ENCODE results near the gene MBD2. TPM values are rescaled to one million over a fixed set of nuclear protein-coding genes. Genes with fewer than 3 reads are reported as not detected.

Gene MBD2
- total and polyA plus RNA-seq, 2 experiments from 2014 or later: 14.4 to 56.8 TPM

DNA sequence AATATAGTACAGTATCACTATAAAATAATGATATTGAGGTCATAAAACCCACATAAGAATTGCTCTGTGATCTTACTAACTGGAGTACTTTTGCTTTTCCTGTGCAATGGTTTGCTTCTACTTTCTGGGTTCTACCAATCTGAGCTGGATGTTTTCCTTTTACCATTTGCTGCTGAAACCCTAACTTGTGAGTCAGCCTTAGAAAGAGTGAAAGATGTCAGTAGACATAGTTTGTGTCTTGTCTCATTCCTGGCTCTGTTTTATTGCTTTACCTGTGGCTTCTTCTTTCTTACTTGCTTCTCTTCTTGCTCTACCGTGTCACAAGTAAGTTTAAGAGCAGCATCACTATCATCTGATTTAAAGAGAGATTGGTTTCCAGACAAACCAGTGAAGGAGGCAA lies 61.0 kb downstream of the MBD2 start:
- no peak overlapping the region for H3K27ac ChIP-seq

DNA sequence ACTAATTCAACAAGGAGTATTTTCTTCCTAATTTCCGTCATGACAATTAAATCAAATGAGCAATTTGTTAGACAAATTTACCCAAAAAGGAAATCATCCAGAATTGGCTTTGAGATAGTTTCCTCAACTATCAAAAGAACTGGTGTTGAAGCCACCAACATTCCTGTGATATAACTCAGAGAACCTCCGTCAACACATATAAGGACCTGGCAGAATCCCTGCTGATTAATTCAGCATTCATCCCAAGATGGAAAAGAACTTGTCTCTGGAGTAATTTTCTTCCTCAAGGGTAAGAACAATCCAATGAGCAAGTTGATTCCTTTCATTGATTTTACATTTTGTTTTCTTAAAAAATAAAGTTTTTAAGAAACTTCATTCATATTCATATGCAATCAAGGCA lies 62.0 kb downstream of the MBD2 start:
- DNase-seq (ENCODE audit: low spot score): no peak
- Histone ChIP-seq H3K9me2 (replicated peaks; ENCODE audit: insufficient read depth) (no peaks in the 10 kb centered on the region), H3K27ac (no peak overlapping the region), H3K4me2 (no peak overlapping the region), H3K9me3 (ENCODE audit: low read depth) (no peaks in the 10 kb centered on the region), H3K4me1 (ENCODE audit: insufficient read depth) (no peaks in the 10 kb centered on the region), H3K36me3 (replicated peaks; ENCODE audit: insufficient read depth, low read depth) (no peaks in the 10 kb centered on the region), H3K4me3 (no peak overlapping the region), H3K79me2 (peaks cover 4% of the 10 kb centered on the region), H2AFZ (no peak overlapping the region), H4K20me1 (ENCODE audit: insufficient read depth, poor library complexity, severe bottlenecking) (no peaks in the 10 kb centered on the region), H3K27me3 (no peaks in the 10 kb centered on the region)
- 93% methylated on average over 2 of the region's 2 CpGs for WGBS (ENCODE audit: low lambda C conversion rate, missing lambda C conversion rate)
- no peak for TF ChIP-seq EZH2phosphoT487 (IDR thresholded peaks at IDR 0.05; ENCODE audit: low read depth, severe bottlenecking, unreplicated experiment)
- TF ChIP-seq, protein P1, sequence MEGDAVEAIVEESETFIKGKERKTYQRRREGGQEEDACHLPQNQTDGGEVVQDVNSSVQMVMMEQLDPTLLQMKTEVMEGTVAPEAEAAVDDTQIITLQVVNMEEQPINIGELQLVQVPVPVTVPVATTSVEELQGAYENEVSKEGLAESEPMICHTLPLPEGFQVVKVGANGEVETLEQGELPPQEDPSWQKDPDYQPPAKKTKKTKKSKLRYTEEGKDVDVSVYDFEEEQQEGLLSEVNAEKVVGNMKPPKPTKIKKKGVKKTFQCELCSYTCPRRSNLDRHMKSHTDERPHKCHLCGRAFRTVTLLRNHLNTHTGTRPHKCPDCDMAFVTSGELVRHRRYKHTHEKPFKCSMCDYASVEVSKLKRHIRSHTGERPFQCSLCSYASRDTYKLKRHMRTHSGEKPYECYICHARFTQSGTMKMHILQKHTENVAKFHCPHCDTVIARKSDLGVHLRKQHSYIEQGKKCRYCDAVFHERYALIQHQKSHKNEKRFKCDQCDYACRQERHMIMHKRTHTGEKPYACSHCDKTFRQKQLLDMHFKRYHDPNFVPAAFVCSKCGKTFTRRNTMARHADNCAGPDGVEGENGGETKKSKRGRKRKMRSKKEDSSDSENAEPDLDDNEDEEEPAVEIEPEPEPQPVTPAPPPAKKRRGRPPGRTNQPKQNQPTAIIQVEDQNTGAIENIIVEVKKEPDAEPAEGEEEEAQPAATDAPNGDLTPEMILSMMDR (IDR thresholded peaks at IDR 0.05; ENCODE audit: poor library complexity): no peak
- no peak for TF ChIP-seq EZH2 (IDR thresholded peaks at IDR 0.05; ENCODE audit: borderline replicate concordance)

More for the DNA sequence above, 61.0 kb downstream of the MBD2 start:
- H3K9me2 ChIP-seq (replicated peaks; ENCODE audit: insufficient read depth): no peaks in the 10 kb centered on the region
- H3K79me2 ChIP-seq: peaks cover 11% of the 10 kb centered on the region
- no peaks in the 10 kb centered on the region for H3K27me3 ChIP-seq
- no peaks in the 10 kb centered on the region for H3K36me3 ChIP-seq (replicated peaks; ENCODE audit: insufficient read depth, low read depth)
- no peaks in the 10 kb centered on the region for H4K20me1 ChIP-seq (ENCODE audit: insufficient read depth, poor library complexity, severe bottlenecking)
- WGBS (ENCODE audit: low lambda C conversion rate, missing lambda C conversion rate): 86% methylated on average over 1 of the region's 1 CpG
- no peaks in the 10 kb centered on the region for H3K4me1 ChIP-seq (ENCODE audit: insufficient read depth)
- H3K4me2 ChIP-seq: no peak overlapping the region
- no peak overlapping the region for H2AFZ ChIP-seq
- no peak overlapping the region for H3K4me3 ChIP-seq
- DNase-seq (ENCODE audit: low spot score): no peak
- no peaks in the 10 kb centered on the region for H3K9me3 ChIP-seq (ENCODE audit: low read depth)
- TF ChIP-seq EZH2 (IDR thresholded peaks at IDR 0.05; ENCODE audit: borderline replicate concordance): no peak
- no peak for TF ChIP-seq EZH2phosphoT487 (IDR thresholded peaks at IDR 0.05; ENCODE audit: low read depth, severe bottlenecking, unreplicated experiment)
- TF ChIP-seq, protein P1 (IDR thresholded peaks at IDR 0.05; ENCODE audit: poor library complexity): no peak

DNA sequence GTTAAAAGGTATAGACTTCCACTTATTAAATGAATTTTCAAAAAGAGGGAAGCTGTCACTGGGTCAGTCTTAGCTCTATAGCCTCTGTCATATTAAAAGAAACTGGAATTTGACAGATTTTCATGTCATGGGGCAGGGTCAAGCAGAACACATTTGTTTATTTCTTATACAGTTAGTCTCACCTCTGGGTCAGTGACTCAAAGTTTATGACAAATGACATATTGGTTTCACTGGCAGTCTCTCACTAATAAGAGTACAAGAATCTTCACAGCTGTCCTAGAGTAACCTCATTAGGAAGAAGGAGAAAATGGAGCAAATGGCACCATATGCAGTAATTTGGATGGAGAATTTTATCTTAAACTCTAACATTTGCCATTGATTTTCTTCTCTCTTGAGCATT lies 63.2 kb downstream of the MBD2 start:
- Histone ChIP-seq H3K4me2 (no peak overlapping the region), H3K4me1 (ENCODE audit: insufficient read depth) (no peaks in the 10 kb centered on the region), H3K9me2 (replicated peaks; ENCODE audit: insufficient read depth) (no peaks in the 10 kb centered on the region), H3K27me3 (no peaks in the 10 kb centered on the region), H4K20me1 (ENCODE audit: insufficient read depth, poor library complexity, severe bottlenecking) (no peaks in the 10 kb centered on the region), H2AFZ (no peak overlapping the region), H3K36me3 (replicated peaks; ENCODE audit: insufficient read depth, low read depth) (no peaks in the 10 kb centered on the region), H3K79me2 (no peaks in the 10 kb centered on the region), H3K27ac (no peak overlapping the region), H3K4me3 (no peak overlapping the region), H3K9me3 (ENCODE audit: low read depth) (no peaks in the 10 kb centered on the region)
- DNase-seq (ENCODE audit: low spot score): no peak
- TF ChIP-seq EZH2phosphoT487 (IDR thresholded peaks at IDR 0.05; ENCODE audit: low read depth, severe bottlenecking, unreplicated experiment) (no peak), EZH2 (IDR thresholded peaks at IDR 0.05; ENCODE audit: borderline replicate concordance) (no peak)
- TF ChIP-seq, protein P1 (IDR thresholded peaks at IDR 0.05; ENCODE audit: poor library complexity): no peak

DNA sequence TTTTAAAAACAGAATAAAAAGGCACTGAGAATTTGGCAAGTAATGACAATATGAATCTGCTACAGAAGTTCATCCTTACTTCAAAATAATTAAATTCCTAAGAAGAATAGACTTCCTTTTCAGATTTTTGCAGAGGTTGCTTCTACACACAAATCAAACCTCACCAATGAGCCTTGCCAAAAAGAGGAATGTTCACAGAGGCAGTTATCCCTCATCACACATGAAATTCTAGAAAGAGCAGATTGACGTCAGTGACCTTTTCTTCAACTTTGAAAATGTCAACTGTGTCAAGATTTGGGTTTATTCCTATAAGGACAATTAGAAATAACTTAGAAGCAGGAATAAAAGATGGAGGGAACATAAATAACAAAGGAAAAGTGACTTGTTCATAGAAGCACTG lies 64.6 kb downstream of the MBD2 start:
- Histone ChIP-seq H3K79me2 (no peaks in the 10 kb centered on the region), H4K20me1 (ENCODE audit: insufficient read depth, poor library complexity, severe bottlenecking) (no peaks in the 10 kb centered on the region), H3K9me2 (replicated peaks; ENCODE audit: insufficient read depth) (no peaks in the 10 kb centered on the region), H3K9me3 (ENCODE audit: low read depth) (no peaks in the 10 kb centered on the region), H3K4me3 (no peak overlapping the region), H3K27ac (no peak overlapping the region), H3K4me2 (no peak overlapping the region), H3K27me3 (no peaks in the 10 kb centered on the region), H2AFZ (no peak overlapping the region), H3K4me1 (ENCODE audit: insufficient read depth) (no peaks in the 10 kb centered on the region), H3K36me3 (replicated peaks; ENCODE audit: insufficient read depth, low read depth) (no peaks in the 10 kb centered on the region)
- no peak for DNase-seq (ENCODE audit: low spot score)
- TF ChIP-seq, protein P1 (IDR thresholded peaks at IDR 0.05; ENCODE audit: poor library complexity): no peak
- TF ChIP-seq EZH2phosphoT487 (IDR thresholded peaks at IDR 0.05; ENCODE audit: low read depth, severe bottlenecking, unreplicated experiment) (no peak), EZH2 (IDR thresholded peaks at IDR 0.05; ENCODE audit: borderline replicate concordance) (no peak)
- WGBS (ENCODE audit: low lambda C conversion rate, missing lambda C conversion rate): 88% methylated on average over 1 of the region's 1 CpG

Measured in hepatocyte (in vitro differentiated cells).